Keratinocyte (primary cell): ENCODE data around the gene COL4A6. TPM values are rescaled to one million over a fixed set of nuclear protein-coding genes. Genes with fewer than 3 reads are reported as not detected.
A peak's percentile ranks its signal among the peaks of the same experiment; 100 is the strongest.

Experiments
- DNase-seq: peaks from one replicate; pipeline ENCODE4 v3.0.0-alpha.2; 2011; ENCODE audit warnings: low read depth, missing footprints, low spot score
- FAIRE-seq: peaks from 2 replicates; lab custom pipeline; 2011; peaks lifted over from hg19 to GRCh38; lab: Jason Lieb, UNC
- H2AFZ ChIP-seq: 2 replicates; pipeline ENCODE4 v1.6.0; 2012; ENCODE audit warnings: low read length, control low read depth, inconsistent platforms; ENCODE audit not compliant: control insufficient read depth
- H3K27ac ChIP-seq: 2 replicates; pipeline ENCODE4 v1.5.1; 2011; ENCODE audit warnings: low read length; ENCODE audit not compliant: control insufficient read depth, insufficient read depth
- H3K27me3 ChIP-seq: 3 replicates; pipeline ENCODE4 v1.6.0; 2011; ENCODE audit warnings: low read length; ENCODE audit not compliant: control insufficient read depth, insufficient read depth; ENCODE audit errors: extremely low read depth
- H3K36me3 ChIP-seq, 2 experiments: 2 replicates in 1 of 2; 3 replicates in 1 of 2; pipeline ENCODE4 v1.5.1; 2011; ENCODE audit warnings: low read length in 2 of 2, mild to moderate bottlenecking in 1 of 2; ENCODE audit not compliant: control insufficient read depth in 2 of 2, insufficient read depth in 2 of 2; ENCODE audit errors: extremely low read depth in 1 of 2
- H3K4me1 ChIP-seq: 3 replicates; pipeline ENCODE4 v1.5.1; 2011; ENCODE audit warnings: low read length; ENCODE audit not compliant: control insufficient read depth, insufficient read depth; ENCODE audit errors: extremely low read depth
- H3K4me2 ChIP-seq: 3 replicates; pipeline ENCODE4 v1.6.0; 2011; ENCODE audit warnings: low read depth, low read length; ENCODE audit not compliant: control insufficient read depth, insufficient read depth; ENCODE audit errors: extremely low read depth
- H3K4me3 ChIP-seq, 3 experiments: fragments of 200-600 bp in 1 of 3; sonication (generic) in 1 of 3; 2 replicates in 2 of 3; 3 replicates in 1 of 3; pipeline ENCODE4 v1.5.1; 2011 to 2016; ENCODE audit warnings: low read length in 3 of 3, mild to moderate bottlenecking in 3 of 3, control low read depth in 2 of 3, inconsistent platforms in 1 of 3, low read depth in 1 of 3, mixed read lengths in 1 of 3, mixed run types in 1 of 3, moderate library complexity in 1 of 3; ENCODE audit not compliant: control insufficient read depth in 2 of 3, insufficient read depth in 2 of 3; ENCODE audit errors: extremely low read depth in 1 of 3
- H3K79me2 ChIP-seq: 2 replicates; pipeline ENCODE4 v1.6.0; 2012; ENCODE audit warnings: low read length; ENCODE audit not compliant: control insufficient read depth, insufficient read depth
- H3K9ac ChIP-seq: 3 replicates; pipeline ENCODE4 v1.6.0; 2011; ENCODE audit warnings: low read length; ENCODE audit not compliant: control insufficient read depth, insufficient read depth; ENCODE audit errors: extremely low read depth
- H3K9me1 ChIP-seq: 3 replicates; pipeline ENCODE4 v1.6.0; 2011; ENCODE audit warnings: low read length; ENCODE audit not compliant: control insufficient read depth, insufficient read depth; ENCODE audit errors: extremely low read depth
- H3K9me3 ChIP-seq: 2 replicates; pipeline ENCODE4 v1.5.1; 2012; ENCODE audit warnings: low read depth, low read length; ENCODE audit not compliant: control insufficient read depth
- H4K20me1 ChIP-seq: 3 replicates; pipeline ENCODE4 v1.6.0; 2011; ENCODE audit warnings: low read length; ENCODE audit not compliant: control insufficient read depth, insufficient read depth; ENCODE audit errors: extremely low read depth
- CTCF ChIP-seq, 3 experiments: IDR thresholded peaks in 1 of 3; conservative IDR thresholded peaks in 1 of 3; optimal IDR thresholded peaks in 1 of 3; 2 replicates in 2 of 3; 3 replicates in 1 of 3; pipeline versions ENCODE3 to v1.5.1; 2011; ENCODE audit warnings: low read length in 3 of 3, mild to moderate bottlenecking in 3 of 3, moderate library complexity in 2 of 3, control low read depth in 1 of 3, inconsistent platforms in 1 of 3; ENCODE audit not compliant: insufficient read depth in 2 of 3; ENCODE audit errors: extremely low read depth in 1 of 3
- EZH2 ChIP-seq: IDR thresholded peaks from one replicate; pipeline ENCODE4 v1.6.1; 2012; ENCODE audit warnings: inconsistent platforms, mild to moderate bottlenecking, low read length, moderate library complexity
- dilution Hi-C: fragments of 300-500 bp; cut with MboI; formaldehyde crosslinking; loops from one replicate; pipeline ENCODE4 v1.7.0; 2020; ENCODE audit warnings: low sequenced_read_pairs; ENCODE audit not compliant: extremely low pct_ligation_motif_present
- polyA plus RNA-seq, 5 experiments: library from polyadenylated mRNA; depleted of rRNA in 3 of 5; stranded (reverse) in 3 of 5; stranded (forward) in 1 of 5; unstranded in 1 of 5; fragments of >200 nt; gene quantifications; 1 replicate in 1 of 5; 2 replicates in 3 of 5; 3 replicates in 1 of 5; pipeline versions ENCODE4 v1.2.1 to v1.2.3, GENCODE V29; 2011 to 2012; ENCODE audit warnings: missing spikeins in 2 of 5, low read depth in 1 of 5, low replicate concordance in 1 of 5

The COL4A6 gene
- polyA plus RNA-seq, 1 donor (not counting 4 experiments of a cell fraction or from before 2014, with no cell fraction given): 18.8 TPM

- H3K9me1 ChIP-seq: no peaks in the 10 kb centered on the region
- no peak overlapping the region for H3K27ac ChIP-seq
- H3K27me3 ChIP-seq: no peaks in the 10 kb centered on the region
- peak; percentile 58 for FAIRE-seq
- H4K20me1 ChIP-seq: no peaks in the 10 kb centered on the region
- no peaks in the 10 kb centered on the region for H3K79me2 ChIP-seq
- H3K4me3 ChIP-seq: no peak overlapping the region
- H3K9me3 ChIP-seq: no peaks in the 10 kb centered on the region
- H3K9ac ChIP-seq: no peak overlapping the region
- H3K4me2 ChIP-seq: peak overlapping the region; percentile 22
- H2AFZ ChIP-seq: no peak overlapping the region
- H3K36me3 ChIP-seq: no peaks in the 10 kb centered on the region
- peaks cover 8% of the 10 kb centered on the region for H3K4me1 ChIP-seq
- TF ChIP-seq EZH2 (no peak), CTCF (optimal IDR thresholded peaks at IDR 0.05 in 1 of 3, IDR thresholded peaks at IDR 0.05 in 1 of 3, conservative IDR thresholded peaks at IDR 0.05 in 1 of 3; ENCODE audit: extremely low read depth in 1 of 3, insufficient read depth in 2 of 3, low read length in 3 of 3) (no peak)
- dilution Hi-C loops: no loop called here
- DNase-seq: peak; percentile 26
Observed at GRCh38 chrX:108131471-108131870, 306.8 kb downstream of the COL4A6 start.

GRCh38 chrX:108130889-108131288 is 307.3 kb downstream of the COL4A6 start:
- no peaks in the 10 kb centered on the region for H3K36me3 ChIP-seq
- no peaks in the 10 kb centered on the region for H3K9me3 ChIP-seq
- no peak for TF ChIP-seq EZH2
- TF ChIP-seq CTCF (optimal IDR thresholded peaks at IDR 0.05 in 1 of 3, IDR thresholded peaks at IDR 0.05 in 1 of 3, conservative IDR thresholded peaks at IDR 0.05 in 1 of 3; ENCODE audit: extremely low read depth in 1 of 3, insufficient read depth in 2 of 3, low read length in 3 of 3): no peak
- DNase-seq: no peak
- dilution Hi-C loops: no loop called here
- H2AFZ ChIP-seq: no peak overlapping the region
- H3K9me1 ChIP-seq: no peaks in the 10 kb centered on the region
- H3K79me2 ChIP-seq: no peaks in the 10 kb centered on the region
- H3K4me1 ChIP-seq: peaks cover 8% of the 10 kb centered on the region
- H3K4me2 ChIP-seq: no peak overlapping the region
- H4K20me1 ChIP-seq: no peaks in the 10 kb centered on the region
- no peak overlapping the region for H3K9ac ChIP-seq
- no peak for FAIRE-seq
- H3K27ac ChIP-seq: no peak overlapping the region
- H3K27me3 ChIP-seq: no peaks in the 10 kb centered on the region
- H3K4me3 ChIP-seq: no peak overlapping the region
